Trophoblast cell (in vitro differentiated cells and primary cell): ENCODE results near the gene SCAMP2.
A peak's percentile ranks its signal among the peaks of the same experiment; 100 is the strongest.

Source experiments
- DNase-seq, 2 donors: peaks; one replicate each; pipeline ENCODE4 v3.0.0-alpha.2; 2016
- H2AFZ ChIP-seq: 2 replicates; pipeline ENCODE4 v1.6.1; 2013; ENCODE audit warnings: low read length, moderate library complexity, mild to moderate bottlenecking; ENCODE audit not compliant: insufficient read depth, poor library complexity
- H2AK5ac ChIP-seq: 2 replicates; pipeline ENCODE4 v1.6.1; 2013; ENCODE audit warnings: mild to moderate bottlenecking, low read length
- H2BK120ac ChIP-seq: 2 replicates; pipeline ENCODE4 v1.6.1; 2013; ENCODE audit warnings: low read length, mild to moderate bottlenecking, moderate library complexity; ENCODE audit not compliant: insufficient read depth, poor library complexity
- H2BK12ac ChIP-seq: 2 replicates; pipeline ENCODE4 v1.6.1; 2013; ENCODE audit warnings: mild to moderate bottlenecking, low read length, moderate library complexity
- H2BK5ac ChIP-seq: 2 replicates; pipeline ENCODE4 v1.6.1; 2013; ENCODE audit warnings: low read length, low read depth, moderate library complexity, mild to moderate bottlenecking; ENCODE audit not compliant: poor library complexity
- H3K14ac ChIP-seq: 2 replicates; pipeline ENCODE4 v1.6.1; 2013; ENCODE audit warnings: mild to moderate bottlenecking, low read length
- H3K18ac ChIP-seq: 2 replicates; pipeline ENCODE4 v1.6.1; 2013; ENCODE audit warnings: mild to moderate bottlenecking, low read length
- H3K23ac ChIP-seq: 2 replicates; pipeline ENCODE4 v1.6.1; 2013; ENCODE audit warnings: low read length
- H3K27ac ChIP-seq: 2 replicates; pipeline ENCODE4 v1.5.1; 2013; ENCODE audit warnings: low read depth, mild to moderate bottlenecking, inconsistent platforms, low read length, moderate library complexity
- H3K27me3 ChIP-seq: 2 replicates; pipeline ENCODE4 v1.6.1; 2013; ENCODE audit warnings: inconsistent platforms, mild to moderate bottlenecking, low read length, moderate library complexity; ENCODE audit not compliant: insufficient read depth
- H3K36me3 ChIP-seq, 2 experiments: 1 replicate in 1 of 2; 2 replicates in 1 of 2; pipeline ENCODE4 v1.6.1; 2013; ENCODE audit warnings: low read length in 2 of 2, mild to moderate bottlenecking in 2 of 2, moderate library complexity in 1 of 2; ENCODE audit not compliant: insufficient read depth in 2 of 2, control insufficient read depth in 1 of 2
- H3K4ac ChIP-seq: 2 replicates; pipeline ENCODE4 v1.6.1; 2013; ENCODE audit warnings: low read depth, mild to moderate bottlenecking, low read length, moderate library complexity
- H3K4me1 ChIP-seq, 2 experiments: 1 replicate in 1 of 2; 2 replicates in 1 of 2; pipeline ENCODE4 v1.6.1; 2013; ENCODE audit warnings: low read length in 2 of 2, mild to moderate bottlenecking in 2 of 2, moderate library complexity in 1 of 2; ENCODE audit not compliant: insufficient read depth in 2 of 2, control insufficient read depth in 1 of 2
- H3K4me2 ChIP-seq: 2 replicates; pipeline ENCODE4 v1.6.1; 2013; ENCODE audit warnings: inconsistent platforms, mild to moderate bottlenecking, low read length, moderate library complexity
- H3K4me3 ChIP-seq: 2 replicates; pipeline ENCODE4 v1.5.1; 2013; ENCODE audit warnings: mild to moderate bottlenecking, low read depth, low read length, inconsistent platforms
- H3K79me1 ChIP-seq: one replicate; pipeline ENCODE4 v1.6.1; 2013; ENCODE audit warnings: low read length
- H3K79me2 ChIP-seq: 2 replicates; pipeline ENCODE4 v1.6.1; 2013; ENCODE audit warnings: low read length, mild to moderate bottlenecking; ENCODE audit not compliant: control insufficient read depth, insufficient read depth, poor library complexity
- H3K9ac ChIP-seq: 2 replicates; pipeline ENCODE4 v1.6.1; 2013; ENCODE audit warnings: mild to moderate bottlenecking, low read length
- H3K9me3 ChIP-seq: 2 replicates; pipeline ENCODE4 v1.6.1; 2013; ENCODE audit warnings: low read depth, mild to moderate bottlenecking, control low read depth, inconsistent platforms, low read length; ENCODE audit not compliant: insufficient read depth
- H4K12ac ChIP-seq: 2 replicates; pipeline ENCODE4 v1.6.1; 2013; ENCODE audit warnings: low read depth, mild to moderate bottlenecking, low read length, moderate library complexity
- H4K8ac ChIP-seq: 2 replicates; pipeline ENCODE4 v1.6.1; 2013; ENCODE audit warnings: low read depth, mild to moderate bottlenecking, low read length, moderate library complexity
- H4K91ac ChIP-seq: one replicate; pipeline ENCODE4 v1.6.1; 2013; ENCODE audit warnings: low read depth, mild to moderate bottlenecking, low read length, moderate library complexity
- WGBS: extraction: QIAGEN DNeasy Blood & Tissue Kit; methylation state at CpG from one replicate; pipeline ENCODE4 v1.1.7; 2013; ENCODE audit warnings: missing lambda C conversion rate; ENCODE audit not compliant: insufficient read length, insufficient coverage; ENCODE audit errors: extremely low coverage; 5-methylcytosine and 5-hydroxymethylcytosine counted together

Gene SCAMP2

DNA sequence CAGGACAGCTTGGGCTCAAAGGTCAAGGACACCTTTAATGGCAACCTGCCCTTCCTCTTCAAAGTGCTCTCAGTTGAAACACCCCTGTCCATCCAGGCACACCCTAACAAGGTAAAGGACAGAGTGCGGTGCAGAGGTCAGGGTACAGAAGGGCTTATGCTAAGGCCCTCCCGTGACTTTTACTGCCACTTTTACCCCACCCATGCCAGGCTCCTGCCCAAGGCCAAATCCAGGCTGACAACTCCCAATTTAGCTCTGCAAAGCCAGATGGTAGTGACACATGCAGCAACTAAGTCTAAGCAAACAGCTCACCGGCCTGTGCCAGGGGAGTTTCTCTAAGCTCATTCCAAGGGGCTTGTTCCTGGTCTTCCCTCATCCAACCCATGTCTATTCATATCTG lies 18.3 kb upstream of the SCAMP2 start:
- Histone ChIP-seq H4K12ac (no peak overlapping the region), H3K9me3 (no peaks in the 10 kb centered on the region), H3K4ac (no peak overlapping the region), H2BK120ac (no peak overlapping the region), H3K18ac (no peak overlapping the region), H2BK12ac (no peak overlapping the region), H3K27me3 (no peaks in the 10 kb centered on the region), H3K9ac (no peak overlapping the region), H3K4me1 (peaks cover 7 to 11% of the 10 kb centered on the region in 2 experiments), H3K4me2 (no peak overlapping the region), H3K14ac (no peak overlapping the region), H2AK5ac (no peak overlapping the region), H3K4me3 (no peak overlapping the region), H3K36me3 (peaks cover 22 to 26% of the 10 kb centered on the region in 2 experiments), H3K27ac (no peak overlapping the region), H3K79me2 (peaks cover 5% of the 10 kb centered on the region), H2AFZ (no peak overlapping the region), H4K8ac (no peak overlapping the region), H3K23ac (no peak overlapping the region), H2BK5ac (no peak overlapping the region), H4K91ac (no peak overlapping the region), H3K79me1 (peaks cover 5% of the 10 kb centered on the region)
- no CpG with 5 or more reads among the region's 3 CpGs for WGBS
- DNase-seq, result no peak

GRCh38 chr15:74890665-74890960 lies 17.4 kb upstream of the SCAMP2 start:
- WGBS, result no CpG with 5 or more reads among the region's 1 CpG

GRCh38 chr15:74889883-74890664 lies 16.9 kb upstream of the SCAMP2 start, which contains the start of gene MPI:
Gene MPI (plus strand): TSS chr15:74890042. CDS start chr15:74890074, 32 bp downstream.
- H4K91ac ChIP-seq, result peak within 1 kb of the TSS; percentile 86
- no CpG with 5 or more reads among the region's 47 CpGs for WGBS

More at GRCh38 chr15:74890665-74890960, 17.4 kb upstream of the SCAMP2 start:
- Histone ChIP-seq H2BK12ac (no peak overlapping the region), H3K4me2 (peak overlapping the region; percentile 89), H3K4ac (no peak overlapping the region), H3K14ac (no peak overlapping the region), H2AK5ac (no peak overlapping the region), H3K27me3 (no peaks in the 10 kb centered on the region), H2BK5ac (no peak overlapping the region), H3K27ac (no peak overlapping the region), H3K4me3 (peak overlapping the region; percentile 88), H3K79me2 (peaks cover 5% of the 10 kb centered on the region), H2AFZ (peak overlapping the region; percentile 94), H3K23ac (no peak overlapping the region), H2BK120ac (no peak overlapping the region), H4K91ac (no peak overlapping the region), H3K79me1 (peaks cover 5% of the 10 kb centered on the region), H3K4me1 (peaks cover 7 to 11% of the 10 kb centered on the region in 2 experiments), H3K9ac (no peak overlapping the region), H3K18ac (no peak overlapping the region), H3K9me3 (no peaks in the 10 kb centered on the region), H4K12ac (peak overlapping the region; percentile 92), H4K8ac (peak overlapping the region; percentile 96), H3K36me3 (peaks cover 19 to 23% of the 10 kb centered on the region in 2 experiments)
- peak in 1 of 2 donors; percentile 96 for DNase-seq

DNA sequence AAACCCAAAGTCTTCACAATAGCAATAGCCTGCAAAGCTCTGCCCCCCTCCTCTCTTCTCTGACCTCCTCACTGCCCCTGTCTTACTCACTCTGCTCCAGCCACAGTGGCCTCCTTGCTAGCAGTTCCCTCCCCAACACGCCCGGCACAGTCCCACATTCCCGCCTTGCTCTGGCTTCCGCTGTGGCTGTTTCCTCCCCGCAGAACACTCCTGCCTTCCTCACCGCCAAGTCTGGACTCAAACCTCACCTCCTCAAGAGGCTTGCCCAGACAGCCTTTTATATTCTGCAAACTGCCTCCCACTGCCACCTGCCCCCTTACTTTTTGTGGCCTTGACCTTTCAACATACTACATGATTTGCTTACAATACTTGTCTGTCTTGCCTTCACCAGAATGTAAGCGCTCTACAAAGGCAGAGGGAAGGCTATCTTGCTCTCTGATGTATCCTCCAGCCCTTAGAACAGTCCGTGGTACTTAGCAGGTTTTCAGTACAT lies 16.3 kb upstream of the SCAMP2 start:
- Histone ChIP-seq H2BK12ac (no peak overlapping the region), H2BK5ac (no peak overlapping the region), H3K9ac (peak overlapping the region; percentile 55), H2AFZ (peak overlapping the region; percentile 20), H4K12ac (no peak overlapping the region), H3K36me3 (peaks cover 19 to 23% of the 10 kb centered on the region in 2 experiments), H3K14ac (no peak overlapping the region), H3K4ac (no peak overlapping the region), H2AK5ac (no peak overlapping the region), H3K9me3 (no peaks in the 10 kb centered on the region), H3K4me3 (peak overlapping the region; percentile 88), H2BK120ac (no peak overlapping the region), H3K27ac (peak overlapping the region; percentile 1), H4K91ac (peak overlapping the region; percentile 16), H3K18ac (no peak overlapping the region), H3K27me3 (no peaks in the 10 kb centered on the region), H4K8ac (peak overlapping the region; percentile 31), H3K23ac (no peak overlapping the region), H3K4me1 (peaks cover 7 to 13% of the 10 kb centered on the region in 2 experiments), H3K79me2 (peaks cover 5% of the 10 kb centered on the region), H3K4me2 (peak overlapping the region; percentile 89), H3K79me1 (peaks cover 5% of the 10 kb centered on the region)
- DNase-seq, result peak in 1 of 2 donors; percentile 38
- no CpG with 5 or more reads among the region's 8 CpGs for WGBS

More at GRCh38 chr15:74889883-74890664, 16.9 kb upstream of the SCAMP2 start, which contains the start of gene MPI:
- H2BK12ac ChIP-seq, result peak within 1 kb of the TSS; percentile 5
- H3K14ac ChIP-seq, result peak within 1 kb of the TSS; percentile 94
- H3K79me2 ChIP-seq, result peaks cover 5% of the 10 kb centered on the region
- DNase-seq, result peak; percentile 92
- H3K4ac ChIP-seq, result peak within 1 kb of the TSS; percentile 49
- peak within 1 kb of the TSS; percentile 59 for H2BK5ac ChIP-seq
- peak within 1 kb of the TSS; percentile 51 for H2AK5ac ChIP-seq
- H3K18ac ChIP-seq, result peak within 1 kb of the TSS; percentile 92
- H3K9me3 ChIP-seq, result no peaks in the 10 kb centered on the region
- no peak within 1 kb of the TSS for H3K23ac ChIP-seq
- peak within 1 kb of the TSS; percentile 88 for H3K4me3 ChIP-seq
- H3K36me3 ChIP-seq, result peaks cover 19 to 23% of the 10 kb centered on the region in 2 experiments
- H3K4me2 ChIP-seq, result peak within 1 kb of the TSS; percentile 89
- H3K27me3 ChIP-seq, result no peaks in the 10 kb centered on the region
- peak within 1 kb of the TSS; percentile 96 for H4K8ac ChIP-seq
- H2BK120ac ChIP-seq, result peak within 1 kb of the TSS; percentile 74
- peaks cover 5% of the 10 kb centered on the region for H3K79me1 ChIP-seq
- peak within 1 kb of the TSS; percentile 34 for H3K27ac ChIP-seq
- peaks cover 7 to 11% of the 10 kb centered on the region in 2 experiments for H3K4me1 ChIP-seq
- H3K9ac ChIP-seq, result peak within 1 kb of the TSS; percentile 92
- peak within 1 kb of the TSS; percentile 92 for H4K12ac ChIP-seq
- H2AFZ ChIP-seq, result peak within 1 kb of the TSS; percentile 94
